Central memory CD4-positive, alpha-beta T cell (primary cell): Measurements from ENCODE around the gene RAI1.

Experiments used
- DNase-seq: peaks from one replicate; pipeline ENCODE4 v3.0.0; 2022

Gene RAI1

GRCh38 chr17:17836250-17836817 is 155.1 kb downstream of the RAI1 start:
- DNase-seq = peak; percentile 96

- peak; percentile 54 for DNase-seq
Observed at GRCh38 chr17:17836818-17837379, 155.6 kb downstream of the RAI1 start, which contains the start of gene SREBF1. TSS of gene SREBF1 (minus strand) at chr17:17836986. CDS start at chr17:17836817, 169 bp downstream.

- no peak for DNase-seq
Observed at GRCh38 chr17:17837380-17837821, 156.1 kb downstream of the RAI1 start.

- DNase-seq = no peak
Observed at GRCh38 chr17:17837966-17838962, 157.0 kb downstream of the RAI1 start.

- peak; percentile 78 for DNase-seq
Observed at GRCh38 chr17:17839791-17840707, 158.8 kb downstream of the RAI1 start.

- DNase-seq = no peak
Observed at GRCh38 chr17:17840751-17841591, 159.7 kb downstream of the RAI1 start.

- DNase-seq = no peak
Observed at GRCh38 chr17:17841601-17842025, 160.4 kb downstream of the RAI1 start.

GRCh38 chr17:17842111-17842876 is 161.0 kb downstream of the RAI1 start:
- DNase-seq = no peak

GRCh38 chr17:17843096-17843495 is 161.8 kb downstream of the RAI1 start:
- no peak for DNase-seq

- no peak for DNase-seq
Observed at GRCh38 chr17:17844079-17844478, 162.8 kb downstream of the RAI1 start.

GRCh38 chr17:17844500-17844899 is 163.2 kb downstream of the RAI1 start:
- DNase-seq = no peak

- DNase-seq = no peak
Observed at GRCh38 chr17:17845046-17845775, 164.0 kb downstream of the RAI1 start.

- no peak for DNase-seq
Observed at GRCh38 chr17:17846003-17846402, 164.7 kb downstream of the RAI1 start.

- no peak for DNase-seq
Observed at GRCh38 chr17:17846645-17847044, 165.4 kb downstream of the RAI1 start.

- no peak for DNase-seq
Observed at GRCh38 chr17:17847118-17847689, 165.9 kb downstream of the RAI1 start.

- no peak for DNase-seq
Observed at GRCh38 chr17:17847726-17848125, 166.5 kb downstream of the RAI1 start.

- DNase-seq = no peak
Observed at GRCh38 chr17:17848311-17849082, 167.2 kb downstream of the RAI1 start.

- peak; percentile 83 for DNase-seq
Observed at GRCh38 chr17:17849147-17849820, 168.0 kb downstream of the RAI1 start.
